GM23338 (cell line): Measurements from ENCODE around the gene RELN. TPM values are rescaled to one million over a fixed set of nuclear protein-coding genes. Genes with fewer than 3 reads are reported as not detected.

Experiments used
- ATAC-seq: fragments of 200-7000 bp; cut with Tn5 transposase; 3 replicates; pipeline ENCODE4 v1.9.1; 2020
- DNase-seq: peaks from one replicate; pipeline ENCODE4 v3.0.0-alpha.2; 2015; ENCODE audit warnings: low spot score
- H2AFZ ChIP-seq: fragments of 200-600 bp; sonication (generic); 2 replicates; pipeline ENCODE4 v1.8.0; 2016; ENCODE audit warnings: antibody characterized with exemption, mild to moderate bottlenecking, moderate library complexity
- H3F3A ChIP-seq: fragments of 200-600 bp; sonication (generic); replicated peaks from 2 replicates; pipeline ENCODE4 v1.8.0; 2017; ENCODE audit warnings: antibody characterized with exemption, mixed run types, low read depth
- H3K27ac ChIP-seq: fragments of 200-600 bp; sonication (generic); 2 replicates; pipeline ENCODE4 v1.6.1; 2016; ENCODE audit warnings: low read depth
- H3K27me3 ChIP-seq: fragments of 200-600 bp; sonication (generic); 2 replicates; pipeline ENCODE4 v1.8.0; 2016; ENCODE audit warnings: mild to moderate bottlenecking, mixed run types, moderate library complexity; ENCODE audit not compliant: insufficient read depth
- H3K36me3 ChIP-seq: fragments of 200-600 bp; sonication (generic); 2 replicates; pipeline ENCODE4 v1.8.0; 2016; ENCODE audit warnings: mild to moderate bottlenecking; ENCODE audit not compliant: insufficient read depth
- H3K4me1 ChIP-seq: fragments of 200-600 bp; sonication (generic); 2 replicates; pipeline ENCODE4 v1.8.0; 2016; ENCODE audit warnings: mild to moderate bottlenecking, moderate library complexity; ENCODE audit not compliant: insufficient read depth
- H3K4me2 ChIP-seq: fragments of 200-600 bp; sonication (generic); 2 replicates; pipeline ENCODE4 v1.7.1; 2017; ENCODE audit warnings: mixed run types
- H3K4me3 ChIP-seq: fragments of 200-600 bp; sonication (generic); 2 replicates; pipeline ENCODE4 v1.6.1; 2016; ENCODE audit warnings: mixed run types
- H3K79me2 ChIP-seq: fragments of 200-600 bp; sonication (generic); replicated peaks from 2 replicates; pipeline ENCODE4 v1.8.0; 2017; ENCODE audit warnings: mild to moderate bottlenecking; ENCODE audit not compliant: insufficient read depth
- H3K9me2 ChIP-seq: fragments of 200-600 bp; sonication (generic); 2 replicates; pipeline ENCODE4 v1.8.0; 2017; ENCODE audit not compliant: insufficient read depth
- H4K20me1 ChIP-seq: fragments of 200-600 bp; sonication (generic); replicated peaks from 2 replicates; pipeline ENCODE4 v1.8.0; 2017; ENCODE audit warnings: mild to moderate bottlenecking; ENCODE audit not compliant: insufficient read depth
- H3K27ac Mint-ChIP-seq: 2 replicates; pipeline ENCODE4 v1.8.0; 2020; ENCODE audit warnings: inconsistent platforms, mild to moderate bottlenecking, moderate library complexity, mixed read lengths
- H3K27me3 Mint-ChIP-seq: 3 replicates; pipeline ENCODE4 v1.8.0; 2022; ENCODE audit warnings: low read depth, mild to moderate bottlenecking, moderate library complexity, mixed read lengths, inconsistent platforms; ENCODE audit not compliant: insufficient read depth, poor library complexity
- H3K36me3 Mint-ChIP-seq: 3 replicates; pipeline ENCODE4 v1.8.0; 2021; ENCODE audit warnings: low read depth, mild to moderate bottlenecking, inconsistent platforms, moderate library complexity, mixed read lengths
- H3K4me1 Mint-ChIP-seq: 3 replicates; pipeline ENCODE4 v1.8.0; 2020; ENCODE audit warnings: mild to moderate bottlenecking, inconsistent platforms, mixed read lengths
- H3K4me3 Mint-ChIP-seq: 3 replicates; pipeline ENCODE4 v1.8.0; 2021; ENCODE audit warnings: moderate library complexity, mild to moderate bottlenecking, inconsistent platforms, mixed read lengths
- H3K9me3 Mint-ChIP-seq: 3 replicates; pipeline ENCODE4 v1.8.0; 2020; ENCODE audit warnings: moderate library complexity, mild to moderate bottlenecking, inconsistent platforms, mixed read lengths
- STAT1 ChIP-seq: IDR thresholded peaks from one replicate; pipeline ENCODE4 v1.6.1; 2016; ENCODE audit warnings: antibody characterized with exemption; ENCODE audit not compliant: unreplicated experiment
- ZNF462 ChIP-seq: fragments of 250-450 bp; sonication (Bioruptor Pico); IDR thresholded peaks from 2 replicates; pipeline ENCODE4 v1.5.0; 2020; ENCODE audit warnings: mild to moderate bottlenecking, moderate library complexity
- polyA plus RNA-seq: library from polyadenylated mRNA; unstranded; fragments of >200 nt; fragmentation: Nextera tagmentation; extraction: Ambion mirVana; gene quantifications from 2 replicates; pipeline ENCODE4 v1.2.1, GENCODE V29; 2016
- total RNA-seq: library from RNA; depleted of rRNA; stranded (reverse); fragments of >200 nt; shearing (Covaris generic); gene quantifications from 2 replicates; pipeline ENCODE4 v1.2.3, GENCODE V29; 2014
- TF ChIP-seq, protein P1 (sequence below), 2 experiments: fragments of 200-600 bp in 1 of 2; sonication (generic) in 1 of 2; conservative IDR thresholded peaks; 2 replicates each; pipeline versions ENCODE4 v1.5.1 to v1.6.1; 2016 to 2017; ENCODE audit warnings: antibody characterized with exemption in 2 of 2, low read depth in 2 of 2, mild to moderate bottlenecking in 2 of 2, moderate library complexity in 1 of 2

The RELN gene
- total and polyA plus RNA-seq, 2 experiments from 2014 or later, result 0.10 to 0.76 TPM

GRCh38 chr7:103683348-103683747 is 306.1 kb downstream of the RELN start:
- Histone ChIP-seq H3K27me3 (no peaks in the 10 kb centered on the region), H3K4me3 (no peak overlapping the region), H3F3A (no peaks in the 10 kb centered on the region), H3K9me2 (no peaks in the 10 kb centered on the region), H3K4me1 (no peaks in the 10 kb centered on the region), H3K36me3 (no peaks in the 10 kb centered on the region), H4K20me1 (no peaks in the 10 kb centered on the region), H3K27ac (no peak overlapping the region), H2AFZ (no peak overlapping the region; the same call in 1 of the 2 replicates), H3K79me2 (no peaks in the 10 kb centered on the region), H3K4me2 (no peak overlapping the region)
- Mint-ChIP-seq H3K36me3 (no peaks in the 10 kb centered on the region), H3K27ac (no peak overlapping the region), H3K4me1 (peaks cover 6% of the 10 kb centered on the region), H3K27me3 (peaks cover 1% of the 10 kb centered on the region), H3K9me3 (no peaks in the 10 kb centered on the region), H3K4me3 (no peak overlapping the region)
- TF ChIP-seq, protein P1, sequence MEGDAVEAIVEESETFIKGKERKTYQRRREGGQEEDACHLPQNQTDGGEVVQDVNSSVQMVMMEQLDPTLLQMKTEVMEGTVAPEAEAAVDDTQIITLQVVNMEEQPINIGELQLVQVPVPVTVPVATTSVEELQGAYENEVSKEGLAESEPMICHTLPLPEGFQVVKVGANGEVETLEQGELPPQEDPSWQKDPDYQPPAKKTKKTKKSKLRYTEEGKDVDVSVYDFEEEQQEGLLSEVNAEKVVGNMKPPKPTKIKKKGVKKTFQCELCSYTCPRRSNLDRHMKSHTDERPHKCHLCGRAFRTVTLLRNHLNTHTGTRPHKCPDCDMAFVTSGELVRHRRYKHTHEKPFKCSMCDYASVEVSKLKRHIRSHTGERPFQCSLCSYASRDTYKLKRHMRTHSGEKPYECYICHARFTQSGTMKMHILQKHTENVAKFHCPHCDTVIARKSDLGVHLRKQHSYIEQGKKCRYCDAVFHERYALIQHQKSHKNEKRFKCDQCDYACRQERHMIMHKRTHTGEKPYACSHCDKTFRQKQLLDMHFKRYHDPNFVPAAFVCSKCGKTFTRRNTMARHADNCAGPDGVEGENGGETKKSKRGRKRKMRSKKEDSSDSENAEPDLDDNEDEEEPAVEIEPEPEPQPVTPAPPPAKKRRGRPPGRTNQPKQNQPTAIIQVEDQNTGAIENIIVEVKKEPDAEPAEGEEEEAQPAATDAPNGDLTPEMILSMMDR (conservative IDR thresholded peaks at IDR 0.05; ENCODE audit: low read depth in 2 of 2), result no peak
- no peak for TF ChIP-seq ZNF462 (CRISPR knock-in tag)
- no peak for TF ChIP-seq STAT1
- DNase-seq (no peak), ATAC-seq (no peak)
